Motor neuron (in vitro differentiated cells): ENCODE data around the gene ZMPSTE24. TPM values are rescaled to one million over a fixed set of nuclear protein-coding genes. Genes with fewer than 3 reads are reported as not detected.

Source experiments
- ATAC-seq, 8 experiments: fragments of 200-7000 bp; cut with Tn5 transposase; replicated peaks in 6 of 8; 2 replicates each; pipeline ENCODE4 v1.8.0; 2021; ENCODE audit warnings: mild to moderate bottlenecking in 8 of 8, moderate library complexity in 8 of 8
- H3K27ac ChIP-seq, 2 donors: fragments of 250-450 bp; sonication (Bioruptor Pico); 2 replicates each; pipeline ENCODE4 v1.9.0; 2021; ENCODE audit warnings: antibody characterized with exemption in 2 of 2, mild to moderate bottlenecking in 2 of 2, moderate library complexity in 1 of 2
- H3K4me1 ChIP-seq, 2 donors: fragments of 250-450 bp; sonication (Bioruptor Pico); replicated peaks in 1 of 2; 2 replicates each; pipeline ENCODE4 v1.6.1; 2021; ENCODE audit warnings: antibody characterized with exemption in 2 of 2, mild to moderate bottlenecking in 2 of 2, moderate library complexity in 1 of 2
- H3K4me3 ChIP-seq, 5 donors: fragments of 250-450 bp; sonication (Bioruptor Pico); 2 replicates each; pipeline ENCODE4 v1.9.0; 2021; ENCODE audit warnings: antibody characterized with exemption in 5 of 5, mild to moderate bottlenecking in 5 of 5, moderate library complexity in 4 of 5
- WGBS, 10 experiments: fragments of 450-650 bp; shearing (Covaris generic); methylation state at CpG; one replicate each; pipeline ENCODE4 v1.0.0; 2022; 5-methylcytosine and 5-hydroxymethylcytosine counted together
- in situ Hi-C, 9 experiments: fragments of 400-800 bp; cut with MboI; loops; one replicate each; pipeline ENCODE4 v1.15.0; 2021; ENCODE audit warnings: low sequenced_read_pairs in 9 of 9, low pct_unique_long_range_greater_than_20kb in 2 of 9; ENCODE audit not compliant: unreplicated experiment in 9 of 9
- total RNA-seq, 8 experiments: library from RNA; unstranded; fragments of 300-600 nt; gene quantifications; 2 replicates each; pipeline versions ENCODE4 v1.2.3 to v1.2.4, GENCODE V29; 2022

ZMPSTE24 gene
- total RNA-seq, 8 experiments from 2014 or later, result 20.6 to 58.0 (median 40.7) TPM

GRCh38 chr1:40266786-40267535 is 8.9 kb downstream of the ZMPSTE24 start:
- Histone ChIP-seq H3K27ac (no peak overlapping the region), H3K4me3 (no peak overlapping the region), H3K4me1 (no peaks in the 10 kb centered on the region)
- ATAC-seq, result no peak
- in situ Hi-C loops, result no loop called here
- WGBS, 10 experiments, result 78 to 100% (median 96%) methylated on average over 2 to 6 of the region's 6 CpGs; no CpG with 5 or more reads in 1 of the 10 experiments

- WGBS, 10 experiments, result 0 to 100% (median 90%) methylated on average over 1 to 2 of the region's 2 CpGs; no CpG with 5 or more reads in 1 of the 10 experiments
- in situ Hi-C loops, result no loop called here
- Histone ChIP-seq H3K27ac (no peak overlapping the region), H3K4me1 (no peaks in the 10 kb centered on the region), H3K4me3 (no peak overlapping the region)
- ATAC-seq, result peak in 3 of 8 experiments; percentile 94 to 98 (median 95)
Measured at GRCh38 chr1:40267767-40268187, 9.7 kb downstream of the ZMPSTE24 start.

GRCh38 chr1:40268211-40268610 is 10.2 kb downstream of the ZMPSTE24 start:
- Histone ChIP-seq H3K27ac (no peak overlapping the region), H3K4me1 (no peaks in the 10 kb centered on the region), H3K4me3 (no peak overlapping the region)
- in situ Hi-C loops, result no loop called here
- no peak for ATAC-seq

GRCh38 chr1:40270152-40270834 is 12.3 kb downstream of the ZMPSTE24 start:
- peak in 2 of 8 experiments; percentile 33 to 44 for ATAC-seq
- Histone ChIP-seq H3K27ac (no peak overlapping the region), H3K4me1 (no peaks in the 10 kb centered on the region), H3K4me3 (no peak overlapping the region)
- 43 to 96% (median 76%) methylated on average over 1 to 3 of the region's 3 CpGs for whole genome bisulfite sequencing, 10 experiments
- in situ Hi-C loops, result no loop called here

- in situ Hi-C loops, result no loop called here
- Histone ChIP-seq H3K4me3 (no peak overlapping the region), H3K4me1 (no peaks in the 10 kb centered on the region), H3K27ac (no peak overlapping the region)
- ATAC-seq, result no peak
- 97 to 100% (median 100%) methylated on average over 1 to 3 of the region's 3 CpGs; no CpG with 5 or more reads in 1 of the 10 experiments for WGBS, 10 experiments
Measured at GRCh38 chr1:40272653-40273213, 14.7 kb downstream of the ZMPSTE24 start.

- Histone ChIP-seq H3K27ac (no peak overlapping the region), H3K4me3 (no peak overlapping the region), H3K4me1 (no peaks in the 10 kb centered on the region)
- 80 to 100% (median 90%) methylated on average over 1 to 4 of the region's 4 CpGs; no CpG with 5 or more reads in 1 of the 10 experiments for WGBS, 10 experiments
- in situ Hi-C loops, result no loop called here
- no peak for ATAC-seq
Measured at GRCh38 chr1:40273547-40274166, 15.6 kb downstream of the ZMPSTE24 start.

- in situ Hi-C loops, result no loop called here
- no peak overlapping the region for H3K4me3 ChIP-seq
- WGBS, 10 experiments, result 83 to 100% (median 100%) methylated on average over 1 to 2 of the region's 2 CpGs; no CpG with 5 or more reads in 2 of the 10 experiments
- no peak for ATAC-seq
- H3K27ac ChIP-seq, result no peak overlapping the region
- no peaks in the 10 kb centered on the region for H3K4me1 ChIP-seq
Measured at GRCh38 chr1:40274331-40274730, 16.3 kb downstream of the ZMPSTE24 start.

GRCh38 chr1:40276122-40276521 is 18.1 kb downstream of the ZMPSTE24 start:
- 92 to 100% (median 96%) methylated on average over 1 to 3 of the region's 3 CpGs; no CpG with 5 or more reads in 1 of the 10 experiments for WGBS, 10 experiments
- Histone ChIP-seq H3K27ac (no peak overlapping the region), H3K4me3 (no peak overlapping the region), H3K4me1 (no peaks in the 10 kb centered on the region)
- no peak for ATAC-seq
- in situ Hi-C loops, result no loop called here

- 29 to 100% (median 95%) methylated on average over 1 to 2 of the region's 2 CpGs for WGBS, 10 experiments
- Histone ChIP-seq H3K4me3 (no peak overlapping the region), H3K27ac (no peak overlapping the region), H3K4me1 (no peaks in the 10 kb centered on the region)
- ATAC-seq, result peak in 1 of 8 experiments; percentile 64
- in situ Hi-C loops, result no loop called here
Measured at GRCh38 chr1:40281853-40282252, 23.8 kb downstream of the ZMPSTE24 start.

- Histone ChIP-seq H3K27ac (no peak overlapping the region), H3K4me3 (no peak overlapping the region), H3K4me1 (no peaks in the 10 kb centered on the region)
- in situ Hi-C loops, result no loop called here
- ATAC-seq, result no peak
- 92 to 100% (median 98%) methylated on average over 1 to 2 of the region's 2 CpGs; no CpG with 5 or more reads in 4 of the 10 experiments for WGBS, 10 experiments
Measured at GRCh38 chr1:40291293-40291692, 33.3 kb downstream of the ZMPSTE24 start.

- Histone ChIP-seq H3K27ac (no peak overlapping the region), H3K4me1 (no peaks in the 10 kb centered on the region), H3K4me3 (no peak overlapping the region)
- in situ Hi-C loops, result loop anchor here in 1 of 9 experiments (25.0 kb wide), 1 partner anchor 162 kb away; no protein-coding TSS in a partner anchor
- ATAC-seq, result peak in 1 of 8 experiments; percentile 16
- WGBS, 10 experiments, result 25 to 90% (median 86%) methylated on average over 2 to 3 of the region's 8 CpGs; no CpG with 5 or more reads in 6 of the 10 experiments
Measured at GRCh38 chr1:40299366-40300248, 41.6 kb downstream of the ZMPSTE24 start.

- no peak overlapping the region for H3K27ac ChIP-seq
- no peak for ATAC-seq
- 80 to 83% (median 82%) methylated on average over 1 of the region's 1 CpG; no CpG with 5 or more reads in 7 of the 10 experiments for WGBS, 10 experiments
- in situ Hi-C loops, result loop anchor here in 1 of 9 experiments (25.0 kb wide), 1 partner anchor 163 kb away; no protein-coding TSS in a partner anchor
- no peak overlapping the region for H3K4me3 ChIP-seq
- no peaks in the 10 kb centered on the region for H3K4me1 ChIP-seq
Measured at GRCh38 chr1:40300249-40300567, 42.2 kb downstream of the ZMPSTE24 start.
